Left lung (tissue), 10 donors: Measurements from ENCODE around the gene ALOX5. TPM values are rescaled to one million over a fixed set of nuclear protein-coding genes. Genes with fewer than 3 reads are reported as not detected.

Source experiments
- ATAC-seq: fragments of 200-7000 bp; cut with Tn5 transposase; one replicate; pipeline ENCODE4 v1.9.1; 2020; ENCODE audit warnings: moderate library complexity
- DNase-seq, 4 donors: peaks; one replicate each; pipeline ENCODE4 v3.0.0-alpha.2; 2013 to 2020
- H3K27ac ChIP-seq, 2 donors: fragments of 200-600 bp; sonication (generic) in 1 of 2; one replicate each; pipeline versions ENCODE4 v1.5.0 to v1.8.0; 2020 to 2021
- H3K27me3 ChIP-seq, 2 donors: fragments of 200-600 bp; sonication (generic) in 1 of 2; one replicate each; pipeline versions ENCODE4 v1.5.0 to v1.8.0; 2020 to 2021
- H3K36me3 ChIP-seq, 2 donors: fragments of 200-600 bp; sonication (generic) in 1 of 2; one replicate each; pipeline versions ENCODE4 v1.5.0 to v1.8.0; 2020 to 2021
- H3K4me1 ChIP-seq, 2 donors: fragments of 200-600 bp; one replicate each; pipeline ENCODE4 v1.8.0; 2021
- H3K4me3 ChIP-seq, 2 donors: fragments of 200-600 bp; sonication (generic) in 1 of 2; one replicate each; pipeline versions ENCODE4 v1.5.0 to v1.8.0; 2020 to 2021; ENCODE audit warnings: mild to moderate bottlenecking in 1 of 2
- H3K9me3 ChIP-seq, 2 donors: fragments of 200-600 bp; sonication (generic) in 1 of 2; one replicate each; pipeline versions ENCODE4 v1.5.0 to v1.8.0; 2020 to 2021
- CTCF ChIP-seq, 2 donors: fragments of 200-600 bp; sonication (generic) in 1 of 2; IDR thresholded peaks; one replicate each; pipeline versions ENCODE4 v1.5.0 to v1.8.0; 2021; ENCODE audit warnings: antibody characterized with exemption in 2 of 2
- intact Hi-C, 2 donors: fragments of 100-400 bp; cut with DNase I; formaldehyde crosslinking; loops; one replicate each; pipeline versions ENCODE4 v1.11.2 to v1.14.2; 2022
- polyA plus RNA-seq, 6 donors: library from polyadenylated mRNA; unstranded; fragments of 120-200 nt; gene quantifications; one replicate each; pipeline ENCODE4 v1.2.1, GENCODE V29; 2013; ENCODE audit not compliant: insufficient read length in 6 of 6
- total RNA-seq, 2 donors: library from RNA; stranded (reverse); fragmentation: NEBNext Ultra II Directional; extraction: Animal tissue kit (Norgen Biotek cat#: 25700); gene quantifications; one replicate each; pipeline ENCODE4 v1.2.1, GENCODE V29; 2021
- donor health status: DM: no; HTN: yes; CAD: no.
- donor health status: DM: no; HTN: no; CAD: no.

The ALOX5 gene
- total and polyA plus RNA-seq, 8 donors, result 1.1 to 145 (median 1.7) TPM

DNA sequence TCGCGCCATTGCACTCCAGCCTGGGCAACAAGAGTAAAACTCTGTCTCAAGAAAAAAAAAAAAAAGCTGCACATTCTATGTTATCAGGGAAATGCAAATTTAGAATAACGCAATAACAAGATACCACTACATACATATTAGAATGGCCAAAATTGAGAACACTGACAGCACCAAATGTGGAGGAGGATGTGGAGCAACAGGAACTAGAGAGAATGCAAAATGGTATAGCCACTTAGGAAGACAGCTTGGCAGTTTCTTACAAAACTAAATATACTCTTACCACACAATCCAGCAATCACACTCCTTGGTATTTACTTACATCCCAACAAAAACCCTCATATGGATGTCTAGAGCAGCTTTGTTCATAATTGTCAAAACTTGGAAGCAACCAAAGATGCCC is 76.8 kb downstream of the ALOX5 start:
- no peak for TF ChIP-seq CTCF (IDR thresholded peaks at IDR 0.05)
- no peaks in the 10 kb centered on the region for H3K4me1 ChIP-seq
- no peaks in the 10 kb centered on the region for H3K27me3 ChIP-seq
- ATAC-seq (no peak), DNase-seq (no peak)
- no peaks in the 10 kb centered on the region for H3K9me3 ChIP-seq
- intact Hi-C loops, result no loop called here
- H3K36me3 ChIP-seq, result peaks cover 0 to 2% of the 10 kb centered on the region in 2 donors
- H3K4me3 ChIP-seq, result no peak overlapping the region
- H3K27ac ChIP-seq, result no peak overlapping the region

DNA sequence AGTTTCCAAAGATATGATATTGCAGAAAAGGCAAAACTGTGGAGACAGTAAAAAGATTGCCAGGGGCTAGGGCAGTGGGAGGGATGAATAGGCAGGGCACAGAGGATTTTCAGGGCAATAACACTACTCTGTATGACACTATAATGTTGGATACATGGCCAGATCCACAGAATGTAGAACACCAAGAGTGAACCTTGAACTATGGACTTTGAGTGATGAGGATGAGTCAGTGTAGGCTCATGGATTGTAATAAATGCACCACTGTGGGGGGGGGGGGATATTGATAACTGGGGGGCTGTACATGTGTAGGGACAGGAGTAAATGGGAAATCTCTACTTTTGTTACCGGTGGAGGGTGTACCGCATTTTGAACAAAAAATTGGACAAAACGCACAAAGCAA is 77.4 kb downstream of the ALOX5 start:
- DNase-seq (no peak), ATAC-seq (no peak)
- Histone ChIP-seq H3K27me3 (no peaks in the 10 kb centered on the region), H3K27ac (no peak overlapping the region), H3K9me3 (no peaks in the 10 kb centered on the region), H3K36me3 (no peaks in the 10 kb centered on the region), H3K4me3 (no peak overlapping the region), H3K4me1 (no peaks in the 10 kb centered on the region)
- intact Hi-C loops, result no loop called here
- TF ChIP-seq CTCF (IDR thresholded peaks at IDR 0.05), result no peak

- TF ChIP-seq CTCF (IDR thresholded peaks at IDR 0.05), result no peak
- Histone ChIP-seq H3K27me3 (no peaks in the 10 kb centered on the region), H3K4me1 (no peaks in the 10 kb centered on the region), H3K36me3 (peaks cover 0 to 5% of the 10 kb centered on the region in 2 donors), H3K9me3 (no peaks in the 10 kb centered on the region), H3K27ac (no peak overlapping the region), H3K4me3 (no peak overlapping the region)
- DNase-seq (no peak), ATAC-seq (no peak)
- intact Hi-C loops, result no loop called here
These were observed 78.3 kb downstream of the ALOX5 start for GRCh38 chr10:45452268-45452667.

DNA sequence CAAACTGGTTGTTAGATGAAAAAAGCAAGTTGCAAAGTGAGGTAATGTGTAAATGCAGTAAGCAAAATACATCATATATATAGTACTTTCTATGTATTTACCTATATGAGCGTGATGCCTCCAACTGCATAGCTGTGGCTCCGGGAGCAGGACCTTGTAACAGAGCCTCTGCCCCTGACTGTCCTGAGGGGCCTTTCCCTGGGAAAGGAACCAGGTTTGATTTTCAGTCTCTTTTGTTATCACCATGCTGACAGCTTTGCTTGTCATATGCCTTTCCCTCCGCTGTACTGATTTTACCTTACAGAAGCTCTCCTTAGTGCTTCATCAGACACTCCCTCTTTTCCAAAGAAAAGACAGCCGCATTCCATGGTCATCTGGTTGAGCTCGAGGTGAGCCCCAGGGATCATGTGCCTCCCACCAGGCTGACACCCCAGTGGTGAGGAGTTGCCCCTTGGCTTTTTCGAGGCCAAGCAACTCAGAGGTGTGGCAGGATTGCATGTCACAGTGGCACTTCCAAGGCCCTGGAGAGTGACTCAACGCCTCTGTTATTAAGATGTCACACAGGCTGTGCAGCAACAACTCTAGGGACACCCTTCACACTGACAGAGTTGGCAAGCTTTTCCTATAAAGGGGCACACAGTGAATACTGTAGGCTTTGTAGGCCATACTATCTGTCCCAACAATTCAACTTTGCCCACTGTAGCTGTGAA is 78.9 kb downstream of the ALOX5 start:
- no peak for ATAC-seq
- peak overlapping the region in 1 of 2 donors; percentile 23 for H3K27ac ChIP-seq
- H3K4me3 ChIP-seq, result no peak overlapping the region
- TF ChIP-seq CTCF (IDR thresholded peaks at IDR 0.05), result no peak
- no peaks in the 10 kb centered on the region for H3K4me1 ChIP-seq
- no peaks in the 10 kb centered on the region for H3K27me3 ChIP-seq
- intact Hi-C loops, result no loop called here
- peaks cover 0 to 12% of the 10 kb centered on the region in 2 donors for H3K36me3 ChIP-seq
- no peaks in the 10 kb centered on the region for H3K9me3 ChIP-seq
- no peak for DNase-seq

DNA sequence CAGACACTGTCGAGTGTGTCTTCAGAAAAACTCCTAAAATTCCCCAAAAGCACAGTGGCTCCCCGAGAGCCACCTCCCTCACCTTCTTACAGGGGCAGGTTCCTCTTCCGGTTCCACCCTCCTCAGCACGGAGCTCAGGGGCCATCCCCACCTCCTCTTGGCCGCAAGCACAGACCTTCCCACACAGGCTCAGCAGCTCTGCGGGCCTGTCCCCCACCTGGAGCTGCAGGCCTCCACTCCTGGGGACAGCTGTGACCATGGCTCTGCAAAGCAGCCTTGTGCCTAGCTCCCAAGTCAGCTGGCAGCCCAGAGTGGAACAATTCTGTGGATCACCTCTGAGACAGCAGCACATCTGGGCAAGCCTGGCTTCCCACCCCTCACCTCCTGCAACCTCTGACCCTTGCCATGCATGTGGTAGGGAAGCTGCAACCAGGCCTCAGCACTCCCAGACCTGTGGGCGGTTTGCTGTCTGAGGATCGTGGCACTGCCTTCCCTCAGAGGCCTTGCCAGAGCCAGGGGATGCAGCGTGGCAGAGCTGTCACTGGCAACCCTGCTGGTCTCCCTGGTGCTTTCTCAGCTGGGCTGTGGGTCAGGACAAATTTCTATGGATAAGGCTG is 79.7 kb downstream of the ALOX5 start:
- ATAC-seq (no peak), DNase-seq (no peak)
- Histone ChIP-seq H3K4me1 (no peaks in the 10 kb centered on the region), H3K27me3 (no peaks in the 10 kb centered on the region), H3K27ac (no peak overlapping the region), H3K9me3 (no peaks in the 10 kb centered on the region), H3K36me3 (peaks cover 0 to 20% of the 10 kb centered on the region in 2 donors), H3K4me3 (no peak overlapping the region)
- intact Hi-C loops, result no loop called here
- no peak for TF ChIP-seq CTCF (IDR thresholded peaks at IDR 0.05)
